ENCODE results near the gene RHBDD1. TPM values are rescaled to one million over a fixed set of nuclear protein-coding genes. Genes with fewer than 3 reads are reported as not detected.

The RHBDD1 gene
- total and polyA plus RNA-seq, 4 donors, result 4.8 to 66.4 (median 24.7) TPM

DNA sequence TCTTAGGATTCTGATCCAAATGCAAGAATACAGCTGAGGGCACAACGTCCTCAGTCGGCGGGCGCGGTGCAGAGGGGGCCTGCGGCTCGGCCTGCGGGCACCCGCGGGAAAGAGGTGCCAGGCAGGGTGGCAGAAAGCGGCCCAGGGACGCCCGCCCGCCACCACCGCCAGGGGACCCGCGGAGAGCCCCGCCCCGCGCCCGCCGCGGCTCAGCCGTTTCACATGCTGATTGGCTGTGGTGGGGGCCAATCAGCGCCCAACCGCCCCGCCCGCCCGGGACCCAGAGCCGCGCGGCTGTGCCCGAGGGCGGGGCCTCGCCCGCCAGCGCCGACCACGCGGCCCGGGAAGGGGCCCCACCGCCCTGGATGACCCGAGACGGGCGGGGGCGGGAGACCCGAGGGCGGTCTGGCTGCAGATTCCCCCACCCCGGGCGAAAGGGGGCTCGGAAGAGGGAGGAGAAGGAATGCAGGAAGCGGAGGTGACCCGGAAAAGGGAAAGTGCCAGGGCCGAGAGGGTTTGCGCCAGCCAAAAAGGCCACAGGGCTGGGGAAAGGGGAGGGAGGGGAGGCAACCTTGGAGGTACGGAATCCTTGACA, 44.3 kb upstream of the RHBDD1 start:
- TF ChIP-seq, protein P1, sequence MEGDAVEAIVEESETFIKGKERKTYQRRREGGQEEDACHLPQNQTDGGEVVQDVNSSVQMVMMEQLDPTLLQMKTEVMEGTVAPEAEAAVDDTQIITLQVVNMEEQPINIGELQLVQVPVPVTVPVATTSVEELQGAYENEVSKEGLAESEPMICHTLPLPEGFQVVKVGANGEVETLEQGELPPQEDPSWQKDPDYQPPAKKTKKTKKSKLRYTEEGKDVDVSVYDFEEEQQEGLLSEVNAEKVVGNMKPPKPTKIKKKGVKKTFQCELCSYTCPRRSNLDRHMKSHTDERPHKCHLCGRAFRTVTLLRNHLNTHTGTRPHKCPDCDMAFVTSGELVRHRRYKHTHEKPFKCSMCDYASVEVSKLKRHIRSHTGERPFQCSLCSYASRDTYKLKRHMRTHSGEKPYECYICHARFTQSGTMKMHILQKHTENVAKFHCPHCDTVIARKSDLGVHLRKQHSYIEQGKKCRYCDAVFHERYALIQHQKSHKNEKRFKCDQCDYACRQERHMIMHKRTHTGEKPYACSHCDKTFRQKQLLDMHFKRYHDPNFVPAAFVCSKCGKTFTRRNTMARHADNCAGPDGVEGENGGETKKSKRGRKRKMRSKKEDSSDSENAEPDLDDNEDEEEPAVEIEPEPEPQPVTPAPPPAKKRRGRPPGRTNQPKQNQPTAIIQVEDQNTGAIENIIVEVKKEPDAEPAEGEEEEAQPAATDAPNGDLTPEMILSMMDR (IDR thresholded peaks at IDR 0.05; ENCODE audit: control extremely low read depth, extremely low read depth), result no peak

DNA sequence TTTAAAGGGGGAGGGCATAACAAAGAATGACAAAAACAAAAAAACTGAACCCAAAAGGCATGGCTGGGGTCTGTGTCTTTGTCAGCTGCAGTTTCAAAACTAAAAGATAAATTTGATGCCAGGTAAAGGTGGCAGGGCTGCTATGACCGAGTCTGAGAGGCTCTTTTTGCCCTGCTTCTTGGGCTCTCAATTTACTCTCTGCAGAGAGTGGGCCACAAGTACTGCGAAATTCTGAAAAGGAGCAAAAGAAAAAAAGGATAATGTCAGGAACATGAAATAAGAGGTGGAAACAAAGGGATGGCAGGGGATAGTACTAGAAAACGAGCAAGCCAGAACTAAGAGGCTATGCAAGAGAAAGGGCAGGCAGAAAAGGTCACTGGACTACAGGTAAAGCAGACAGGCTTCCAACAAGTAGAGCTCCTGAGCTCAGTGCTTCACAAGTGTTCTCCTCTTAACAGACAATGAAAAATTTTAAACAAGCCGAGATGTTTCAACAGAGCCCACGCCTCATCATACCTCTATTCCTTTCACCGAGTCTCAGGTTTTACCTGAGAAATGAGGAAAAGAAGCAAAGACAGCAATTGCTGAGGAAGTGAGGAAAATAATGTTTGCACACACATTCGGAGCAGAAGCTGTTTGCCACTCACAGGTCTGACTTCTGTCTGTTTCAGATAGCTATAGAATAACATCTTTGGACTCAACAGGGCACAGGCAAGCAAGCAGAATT, 43.5 kb upstream of the RHBDD1 start:
- Histone ChIP-seq H3K27ac (ENCODE audit: low read depth in 1 of 2, low read length in 1 of 2) (peak overlapping the region; percentile 65 to 91), H3K36me3 (ENCODE audit: control insufficient read depth in 4 of 4, insufficient read depth in 4 of 4, low read length in 4 of 4) (peaks cover 0 to 41% (median 15%) of the 10 kb centered on the region in 4 donors), H3K9ac (ENCODE audit: insufficient read depth in 1 of 2, low read length in 2 of 2) (peak overlapping the region; percentile 64 to 97), H3K4me1 (ENCODE audit: control insufficient read depth in 5 of 5, insufficient read depth in 5 of 5, low read length in 5 of 5) (peaks cover 13 to 69% (median 18%) of the 10 kb centered on the region in 5 donors), H3K9me3 (ENCODE audit: control insufficient read depth in 4 of 4, insufficient read depth in 3 of 4, low read length in 3 of 4) (no peaks in the 10 kb centered on the region), H3K27me3 (ENCODE audit: control insufficient read depth in 3 of 3, insufficient read depth in 3 of 3, low read length in 2 of 3) (no peaks in the 10 kb centered on the region), H3K4me3 (no peak overlapping the region)
- 46 to 48% methylated on average over 7 of the region's 7 CpGs for WGBS, 2 donors
- TF ChIP-seq, protein P1 (IDR thresholded peaks at IDR 0.05; ENCODE audit: control extremely low read depth, extremely low read depth), result no peak
- DNase-seq (peak; percentile 14 to 59 (median 56)), ATAC-seq (ENCODE audit: insufficient read depth, low FRiP score) (no peak)

More for the DNA sequence above, 44.3 kb upstream of the RHBDD1 start:
- H3K27ac ChIP-seq (ENCODE audit: low read depth in 1 of 2, low read length in 1 of 2), result peak overlapping the region; percentile 91 to 95
- no peaks in the 10 kb centered on the region for H3K27me3 ChIP-seq (ENCODE audit: control insufficient read depth in 3 of 3, insufficient read depth in 3 of 3, low read length in 2 of 3)
- peak overlapping the region; percentile 64 to 97 for H3K9ac ChIP-seq (ENCODE audit: insufficient read depth in 1 of 2, low read length in 2 of 2)
- peak overlapping the region; percentile 54 for H3K4me3 ChIP-seq
- 0 to 1% methylated on average over 33 to 56 of the region's 56 CpGs for WGBS, 2 donors
- H3K36me3 ChIP-seq (ENCODE audit: control insufficient read depth in 4 of 4, insufficient read depth in 4 of 4, low read length in 4 of 4), result peaks cover 0 to 34% (median 13%) of the 10 kb centered on the region in 4 donors
- ATAC-seq (ENCODE audit: insufficient read depth, low FRiP score) (peak; percentile 98), DNase-seq (peak; percentile 90 to 94 (median 92))
- peaks cover 13 to 64% (median 25%) of the 10 kb centered on the region in 5 donors for H3K4me1 ChIP-seq (ENCODE audit: control insufficient read depth in 5 of 5, insufficient read depth in 5 of 5, low read length in 5 of 5)
- H3K9me3 ChIP-seq (ENCODE audit: control insufficient read depth in 4 of 4, insufficient read depth in 3 of 4, low read length in 3 of 4), result no peaks in the 10 kb centered on the region

DNA sequence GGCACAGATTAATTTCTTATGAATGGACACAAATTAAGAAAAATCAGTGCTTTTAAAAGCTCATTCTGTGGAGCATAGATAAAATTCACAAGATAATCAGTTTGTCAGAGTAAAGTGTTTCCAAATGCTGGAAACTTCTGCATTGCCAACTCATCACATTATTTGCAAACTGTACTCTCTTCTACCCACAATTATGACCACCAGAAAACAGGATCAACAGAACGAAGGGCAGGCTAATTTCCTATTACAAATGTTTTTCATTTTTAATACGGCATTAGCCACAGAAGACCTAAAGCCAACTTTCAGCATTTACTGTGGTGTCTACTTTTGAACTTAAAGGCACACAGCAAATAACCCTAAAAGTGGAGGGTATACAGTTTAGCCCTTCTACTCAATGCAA, 42.2 kb upstream of the RHBDD1 start:
- TF ChIP-seq, protein P1 (IDR thresholded peaks at IDR 0.05; ENCODE audit: control extremely low read depth, extremely low read depth), result no peak
- H3K9me3 ChIP-seq (ENCODE audit: control insufficient read depth in 4 of 4, insufficient read depth in 3 of 4, low read length in 3 of 4), result peaks cover 0 to 4% (median 0%) of the 10 kb centered on the region in 4 donors
- peak in 2 of 3 donors; percentile 64 for DNase-seq
- H3K4me3 ChIP-seq, result no peak overlapping the region
- ATAC-seq (ENCODE audit: insufficient read depth, low FRiP score), result no peak
- H3K27me3 ChIP-seq (ENCODE audit: control insufficient read depth in 3 of 3, insufficient read depth in 3 of 3, low read length in 2 of 3), result no peaks in the 10 kb centered on the region
- peak overlapping the region in 1 of 2 donors; percentile 70 for H3K27ac ChIP-seq (ENCODE audit: low read depth in 1 of 2, low read length in 1 of 2)
- peaks cover 13 to 62% (median 18%) of the 10 kb centered on the region in 5 donors for H3K4me1 ChIP-seq (ENCODE audit: control insufficient read depth in 5 of 5, insufficient read depth in 5 of 5, low read length in 5 of 5)
- peak overlapping the region in 1 of 2 donors; percentile 97 for H3K9ac ChIP-seq (ENCODE audit: insufficient read depth in 1 of 2, low read length in 2 of 2)
- WGBS, 2 donors, result 29 to 50% methylated on average over 2 of the region's 2 CpGs
- peaks cover 0 to 55% (median 18%) of the 10 kb centered on the region in 4 donors for H3K36me3 ChIP-seq (ENCODE audit: control insufficient read depth in 4 of 4, insufficient read depth in 4 of 4, low read length in 4 of 4)

Data from lung (tissue), 12 donors.